T-cell (primary cell): ENCODE data around the gene FTCD. TPM values are rescaled to one million over a fixed set of nuclear protein-coding genes. Genes with fewer than 3 reads are reported as not detected.
"Not testable (repeated sequence)": the region's sequence is repeated elsewhere in the genome, so short reads cannot be mapped to it uniquely, and the experiment has no call there.

Experiments used
- ATAC-seq, 4 experiments: fragments of 200-7000 bp in 3 of 4; fragments of 150-1000 bp in 1 of 4; cut with Tn5 transposase; replicated peaks in 1 of 4; 1 replicate in 3 of 4; 2 replicates in 1 of 4; pipeline ENCODE4 v1.10.0; 2021; ENCODE audit warnings: moderate library complexity in 3 of 4, mild to moderate bottlenecking in 2 of 4, moderate number of reproducible peaks in 1 of 4
- CTCF ChIA-PET, 2 donors: fragments of 300-600 bp; sonication (Branson Sonifier 250); formaldehyde crosslinking; loops; one replicate each; lab custom pipeline; 2022; ENCODE audit warnings: antibody characterized with exemption in 2 of 2; lab: Charles Lee
- POLR2A ChIA-PET, 2 donors: fragments of 300-600 bp; sonication (Branson Sonifier 250); formaldehyde crosslinking; loops; one replicate each; lab custom pipeline; 2022; ENCODE audit warnings: antibody characterized with exemption in 2 of 2; lab: Charles Lee
- DNase-seq, 35 experiments: peaks; one replicate each; pipeline versions ENCODE4 v3.0.0 to v3.0.0-alpha.2; 2013 to 2023
- H3K27ac ChIP-seq: one replicate; pipeline ENCODE4 v1.5.1; 2013; ENCODE audit warnings: low read length
- H3K27me3 ChIP-seq, 2 experiments: replicated peaks in 1 of 2; 1 replicate in 1 of 2; 2 replicates in 1 of 2; pipeline versions ENCODE4 v1.6.1 to v1.7.0; 2013; ENCODE audit warnings: low read length in 1 of 2, mixed read lengths in 1 of 2; ENCODE audit not compliant: control insufficient read depth in 2 of 2, insufficient read depth in 2 of 2; ENCODE audit errors: extremely low read depth in 1 of 2
- H3K36me3 ChIP-seq, 2 donors: 1 replicate in 1 of 2; 2 replicates in 1 of 2; pipeline versions ENCODE4 v1.6.1 to v1.7.0; 2013; ENCODE audit warnings: low read length in 1 of 2; ENCODE audit not compliant: control insufficient read depth in 2 of 2, insufficient read depth in 1 of 2; ENCODE audit errors: extremely low read depth in 1 of 2
- H3K4me1 ChIP-seq, 2 experiments: 1 replicate in 1 of 2; 2 replicates in 1 of 2; pipeline versions ENCODE4 v1.6.1 to v1.7.0; 2013; ENCODE audit warnings: low read length in 2 of 2, mixed read lengths in 1 of 2; ENCODE audit not compliant: insufficient read depth in 2 of 2, control insufficient read depth in 1 of 2; ENCODE audit errors: extremely low read depth in 1 of 2
- H3K4me3 ChIP-seq, 2 donors: 1 replicate in 1 of 2; 2 replicates in 1 of 2; pipeline versions ENCODE4 v1.5.1 to v1.7.0; 2013; ENCODE audit warnings: mild to moderate bottlenecking in 2 of 2, low read length in 1 of 2, moderate library complexity in 1 of 2; ENCODE audit not compliant: control insufficient read depth in 1 of 2; ENCODE audit errors: extremely low read depth in 1 of 2
- H3K9me3 ChIP-seq: 2 replicates; pipeline ENCODE4 v1.7.0; 2013
- H3K27ac Mint-ChIP-seq, 2 donors: one replicate each; pipeline ENCODE4 v1.8.0; 2020 to 2021; ENCODE audit warnings: mild to moderate bottlenecking in 2 of 2, mixed read lengths in 2 of 2
- H3K27me3 Mint-ChIP-seq, 2 donors: one replicate each; pipeline ENCODE4 v1.8.0; 2021 to 2022; ENCODE audit warnings: mixed read lengths in 2 of 2
- H3K36me3 Mint-ChIP-seq: one replicate; pipeline ENCODE4 v1.8.0; 2021; ENCODE audit warnings: mixed read lengths
- H3K4me1 Mint-ChIP-seq, 3 donors: one replicate each; pipeline ENCODE4 v1.8.0; 2020 to 2022; ENCODE audit warnings: mixed read lengths in 3 of 3, mild to moderate bottlenecking in 1 of 3
- H3K4me3 Mint-ChIP-seq, 3 donors: one replicate each; pipeline ENCODE4 v1.8.0; 2020 to 2022; ENCODE audit warnings: mild to moderate bottlenecking in 3 of 3, mixed read lengths in 3 of 3, moderate library complexity in 3 of 3
- H3K9me3 Mint-ChIP-seq, 3 donors: one replicate each; pipeline ENCODE4 v1.8.0; 2020 to 2022; ENCODE audit warnings: mixed read lengths in 3 of 3
- WGBS: methylation state at CpG from one replicate; pipeline ENCODE4 v1.1.5; 2013; ENCODE audit warnings: missing lambda C conversion rate; ENCODE audit not compliant: insufficient coverage; 5-methylcytosine and 5-hydroxymethylcytosine counted together
- total RNA-seq, 35 experiments: library from RNA in 6 of 35; stranded (reverse) in 6 of 35; fragments of 120-200 nt in 1 of 35; gene quantifications; one replicate each; pipeline versions ENCODE4 v1.2.1 to v1.2.4 and lab custom pipeline; 2013 to 2026

The FTCD gene
- total RNA-seq, 5 donors from 2014 or later (not counting 1 experiment from before 2014, with no cell fraction given), result 0.95 to 6.1 (median 2.5) TPM; not detected in 1

- Mint-ChIP-seq H3K27me3 (peaks cover 0 to 6% of the 10 kb centered on the region in 2 donors), H3K4me3 (no peak overlapping the region), H3K36me3 (no peaks in the 10 kb centered on the region), H3K4me1 (peaks cover 7 to 12% (median 8%) of the 10 kb centered on the region in 3 donors), H3K9me3 (no peaks in the 10 kb centered on the region), H3K27ac (no peak overlapping the region)
- no peaks in the 10 kb centered on the region for H3K9me3 ChIP-seq
- WGBS, result 97% methylated on average over 11 of the region's 21 CpGs
- no peak overlapping the region for H3K4me3 ChIP-seq
- peaks cover 0 to 26% of the 10 kb centered on the region in 2 experiments for H3K27me3 ChIP-seq
- no peaks in the 10 kb centered on the region for H3K36me3 ChIP-seq
- H3K27ac ChIP-seq, result no peak overlapping the region
- POLR2A ChIA-PET, result no interaction called here
- ATAC-seq, result no peak
- CTCF ChIA-PET, result interaction anchor here (0.6 to 1.2 kb wide), 6 partner anchors 88 to 497 kb away, joined by 3 to 10 read pairs (median 4); partner anchors contain the start of genes MCM3AP (in 1 of the 2) and YBEY (in 1 of the 2)
- peak in 14 of 35 experiments; percentile 2 to 32 (median 18) for DNase-seq
- peaks cover 0 to 4% of the 10 kb centered on the region in 2 experiments for H3K4me1 ChIP-seq
Observed at GRCh38 chr21:46142582-46143473, 12.6 kb downstream of the FTCD start.

DNA sequence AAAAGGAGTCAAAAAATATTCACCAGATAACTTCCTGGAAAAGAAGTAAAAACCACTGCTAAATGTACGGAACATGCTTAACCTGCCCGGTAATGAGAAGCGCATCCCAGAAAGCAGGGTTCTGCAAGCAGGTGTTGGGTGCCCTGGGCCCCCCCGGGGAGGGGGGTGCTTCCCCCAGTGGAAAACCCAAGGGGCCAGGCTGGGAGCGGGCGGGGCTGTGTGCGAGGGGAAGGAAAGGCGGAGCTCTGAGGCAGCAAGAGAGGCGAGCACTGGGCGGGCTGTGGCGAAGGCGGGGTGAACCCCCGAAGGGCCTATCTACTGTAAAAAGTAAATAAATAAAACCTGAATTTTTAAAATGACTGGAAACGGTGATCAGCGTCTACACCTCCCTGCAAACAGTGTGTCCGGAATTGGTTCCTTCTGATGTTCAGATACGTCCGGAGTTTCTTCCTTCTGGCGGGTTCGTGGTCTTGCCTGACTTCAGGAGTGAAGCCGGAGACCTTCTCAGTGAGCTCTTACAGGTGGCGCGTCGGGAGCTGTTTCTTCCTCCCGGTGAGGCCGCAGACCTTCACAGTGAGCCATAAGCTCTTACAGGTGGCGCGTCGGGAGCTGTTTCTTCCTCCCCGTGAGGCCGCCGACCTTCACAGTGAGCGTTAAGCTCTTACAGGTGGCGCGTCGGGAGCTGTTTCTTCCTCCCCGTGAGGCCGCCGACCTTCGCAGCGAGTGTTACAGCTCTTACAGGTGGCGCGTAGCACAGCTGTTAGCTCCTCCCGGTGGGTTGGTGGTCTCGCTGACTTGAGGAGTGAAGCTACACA lies 13.4 kb downstream of the FTCD start:
- ChIA-PET CTCF (interaction anchor here in 1 of 2 donors (1.2 kb wide), 1 partner anchor 89 kb away, joined by 3 read pairs; no protein-coding TSS in a partner anchor), POLR2A (no interaction called here)
- Histone ChIP-seq H3K36me3 (no peaks in the 10 kb centered on the region), H3K4me3 (no peak overlapping the region), H3K9me3 (no peaks in the 10 kb centered on the region), H3K4me1 (peaks cover 0 to 4% of the 10 kb centered on the region in 2 experiments), H3K27me3 (peaks cover 0 to 34% of the 10 kb centered on the region in 2 experiments), H3K27ac (no peak overlapping the region)
- H3K36me3 Mint-ChIP-seq, result no peaks in the 10 kb centered on the region
- no peak overlapping the region for H3K27ac Mint-ChIP-seq
- WGBS, result 92% methylated on average over 42 of the region's 45 CpGs
- ATAC-seq (no peak), DNase-seq (no peak)
- peaks cover 0 to 8% of the 10 kb centered on the region in 2 donors for H3K27me3 Mint-ChIP-seq
- no peak overlapping the region for H3K4me3 Mint-ChIP-seq
- peaks cover 7 to 12% (median 8%) of the 10 kb centered on the region in 3 donors for H3K4me1 Mint-ChIP-seq
- H3K9me3 Mint-ChIP-seq, result no peaks in the 10 kb centered on the region

GRCh38 chr21:46140352-46141003 lies 14.9 kb downstream of the FTCD start:
- H3K9me3 Mint-ChIP-seq, H3K9me3 ChIP-seq, H3K4me3 Mint-ChIP-seq, H3K36me3 ChIP-seq, H3K27ac Mint-ChIP-seq, H3K27me3 Mint-ChIP-seq, POLR2A ChIA-PET, ATAC-seq, H3K27ac ChIP-seq, DNase-seq, H3K4me3 ChIP-seq, CTCF ChIA-PET, H3K4me1 ChIP-seq, H3K36me3 Mint-ChIP-seq: not testable (repeated sequence)
- peaks cover 0 to 44% of the 10 kb centered on the region in 2 experiments for H3K27me3 ChIP-seq
- WGBS, result 66% methylated on average over 24 of the region's 29 CpGs
- H3K4me1 Mint-ChIP-seq, result peaks cover 7 to 12% (median 8%) of the 10 kb centered on the region in 3 donors

DNA sequence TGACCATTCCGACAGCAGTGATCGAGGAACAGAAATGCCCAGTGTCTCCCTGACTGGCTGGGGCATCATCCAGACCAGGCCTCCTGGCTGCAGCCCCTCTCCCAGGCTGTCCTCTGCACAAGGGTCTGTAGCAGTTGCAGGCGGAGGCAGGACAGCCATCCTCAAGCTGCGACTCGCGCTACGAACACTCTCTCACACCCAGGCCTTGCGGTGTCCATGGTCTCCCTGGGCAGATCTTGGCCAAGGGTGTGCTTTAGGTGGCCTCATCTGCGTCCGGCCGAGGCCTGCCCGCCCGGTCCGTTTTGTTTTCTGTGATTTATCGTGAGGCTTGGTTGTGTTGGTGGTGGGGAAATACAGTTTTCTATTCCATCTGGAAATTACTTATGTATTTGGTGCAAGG lies 15.7 kb downstream of the FTCD start:
- CTCF ChIA-PET, result no interaction called here
- POLR2A ChIA-PET, result no interaction called here
- no peak overlapping the region for H3K4me3 Mint-ChIP-seq

DNA sequence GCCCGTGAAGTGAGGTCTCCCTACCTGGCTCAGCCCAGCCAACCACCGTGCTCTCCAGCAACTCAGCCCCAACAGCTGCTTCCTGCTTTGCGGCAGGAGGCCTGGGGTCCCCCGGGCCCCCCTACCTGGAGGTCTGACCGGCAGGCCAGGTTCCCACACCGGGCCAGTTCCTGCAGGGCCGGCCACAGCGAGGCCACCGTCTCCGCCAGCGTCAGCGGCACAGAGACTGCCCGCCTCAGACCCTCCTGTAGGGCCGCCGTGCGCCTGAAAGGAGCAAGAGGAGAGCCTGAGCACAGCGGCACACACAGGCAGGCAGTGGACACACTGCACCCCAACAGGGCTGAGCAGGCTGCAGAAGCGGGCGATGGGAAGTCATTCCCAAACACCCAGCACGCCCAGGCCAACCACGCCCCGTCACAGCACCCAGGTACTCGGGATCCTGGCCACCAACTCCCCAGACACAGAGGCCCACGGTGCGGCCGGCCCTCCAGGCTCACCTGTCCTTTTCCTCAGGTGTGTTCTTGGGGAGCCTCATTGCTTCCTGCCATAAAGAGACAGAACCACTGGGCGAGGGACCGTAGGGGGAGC lies 16.9 kb downstream of the FTCD start:
- ChIA-PET POLR2A (no interaction called here), CTCF (no interaction called here)
- no peaks in the 10 kb centered on the region for H3K36me3 Mint-ChIP-seq
- WGBS, result 70% methylated on average over 28 of the region's 28 CpGs
- no peak overlapping the region for H3K27ac ChIP-seq
- no peak for ATAC-seq
- H3K4me1 Mint-ChIP-seq, result peaks cover 0 to 3% (median 1%) of the 10 kb centered on the region in 3 donors
- H3K4me3 Mint-ChIP-seq, result no peak overlapping the region
- H3K27me3 Mint-ChIP-seq, result peaks cover 6 to 8% of the 10 kb centered on the region in 2 donors
- H3K36me3 ChIP-seq, result no peaks in the 10 kb centered on the region
- H3K4me3 ChIP-seq, result no peak overlapping the region
- no peak for DNase-seq
- no peaks in the 10 kb centered on the region for H3K9me3 ChIP-seq
- H3K27ac Mint-ChIP-seq, result no peak overlapping the region
- peaks cover 0 to 41% of the 10 kb centered on the region in 2 experiments for H3K27me3 ChIP-seq
- no peaks in the 10 kb centered on the region for H3K4me1 ChIP-seq
- no peaks in the 10 kb centered on the region for H3K9me3 Mint-ChIP-seq

More for the DNA sequence above, 15.7 kb downstream of the FTCD start:
- Mint-ChIP-seq H3K36me3 (no peaks in the 10 kb centered on the region), H3K27me3 (peaks cover 6 to 8% of the 10 kb centered on the region in 2 donors), H3K4me1 (peaks cover 7 to 10% (median 8%) of the 10 kb centered on the region in 3 donors), H3K27ac (no peak overlapping the region), H3K9me3 (no peaks in the 10 kb centered on the region)
- no peak overlapping the region for H3K27ac ChIP-seq
- H3K36me3 ChIP-seq, result no peaks in the 10 kb centered on the region
- no peaks in the 10 kb centered on the region for H3K9me3 ChIP-seq
- DNase-seq (no peak), ATAC-seq (no peak)
- peaks cover 0 to 41% of the 10 kb centered on the region in 2 experiments for H3K27me3 ChIP-seq
- WGBS, result 94% methylated on average over 7 of the region's 15 CpGs
- peaks cover 0 to 4% of the 10 kb centered on the region in 2 experiments for H3K4me1 ChIP-seq
- no peak overlapping the region for H3K4me3 ChIP-seq
